ENCODE results near the gene DHRS7B. TPM values are rescaled to one million over a fixed set of nuclear protein-coding genes. Genes with fewer than 3 reads are reported as not detected.

DHRS7B gene
- total and polyA plus RNA-seq, 2 of the 13 experiments (the other 11 are each of a cell fraction or from before 2014, with no cell fraction given), result 20.0 to 35.8 TPM

DNA sequence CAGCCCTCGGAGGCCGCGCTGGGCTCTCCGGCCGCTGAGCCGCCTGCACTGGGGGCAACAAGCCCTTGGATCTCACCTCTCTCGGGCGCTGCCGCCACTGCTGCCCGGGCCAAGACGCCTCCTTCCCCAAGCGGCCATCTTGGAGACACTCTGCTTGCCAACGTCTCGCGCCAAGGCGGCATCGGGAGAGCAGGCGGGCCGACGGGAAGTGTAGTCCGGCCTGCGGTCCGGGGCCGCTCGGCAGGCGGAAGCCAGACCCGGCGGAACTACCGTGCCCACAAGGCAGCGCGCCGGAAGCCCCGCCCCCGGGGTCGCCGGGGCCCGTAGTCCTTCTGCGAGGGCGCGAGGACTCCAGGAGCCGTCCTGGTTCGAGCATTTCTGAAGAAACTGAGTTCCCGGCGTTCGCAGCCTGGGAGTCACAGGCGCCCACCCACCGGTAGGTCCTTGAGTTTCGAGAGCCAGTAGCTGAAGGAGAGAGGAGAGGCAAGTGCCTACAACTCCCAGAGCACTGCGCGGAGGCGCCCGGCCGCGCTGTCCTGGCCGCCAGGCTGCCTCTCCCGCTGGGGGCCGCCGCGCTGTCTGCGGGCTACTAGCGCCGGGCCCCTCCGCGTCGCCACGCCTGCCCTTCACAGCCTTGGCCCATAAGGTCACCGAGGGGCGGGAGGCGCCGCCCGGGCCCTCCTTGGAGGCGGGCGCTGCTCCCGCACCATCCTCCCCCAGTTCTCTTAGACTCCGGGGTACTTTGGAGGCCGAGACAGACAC is 87.4 kb downstream of the DHRS7B start, which contains the start of gene TMEM11 (continued):
- TF ChIP-seq ATF4 (CRISPR knock-in tag; IDR thresholded peaks at IDR 0.05) (no peak), NCOR1 (IDR thresholded peaks at IDR 0.05; ENCODE audit: borderline replicate concordance, low read length) (no peak), ELK4 (CRISPR knock-in tag; IDR thresholded peaks at IDR 0.05; ENCODE audit: borderline replicate concordance) (0 out of 2 replicates have a peak, but pooled peaks have one; percentile 37), HNRNPLL (IDR thresholded peaks at IDR 0.05; ENCODE audit: low read depth, low read length, poor library complexity, severe bottlenecking) (peak; percentile 92), ZNF772 (CRISPR knock-in tag; IDR thresholded peaks at IDR 0.05) (no peak), THAP11 (CRISPR knock-in tag; IDR thresholded peaks at IDR 0.05) (peak; percentile 100), TBP (CRISPR knock-in tag; IDR thresholded peaks at IDR 0.05) (peak; percentile 97), SMYD3 (CRISPR knock-in tag; IDR thresholded peaks at IDR 0.05) (no peak), ZNF570 (CRISPR knock-in tag; IDR thresholded peaks at IDR 0.05; ENCODE audit: borderline replicate concordance) (no peak)
- TF ChIP-seq, protein P1, sequence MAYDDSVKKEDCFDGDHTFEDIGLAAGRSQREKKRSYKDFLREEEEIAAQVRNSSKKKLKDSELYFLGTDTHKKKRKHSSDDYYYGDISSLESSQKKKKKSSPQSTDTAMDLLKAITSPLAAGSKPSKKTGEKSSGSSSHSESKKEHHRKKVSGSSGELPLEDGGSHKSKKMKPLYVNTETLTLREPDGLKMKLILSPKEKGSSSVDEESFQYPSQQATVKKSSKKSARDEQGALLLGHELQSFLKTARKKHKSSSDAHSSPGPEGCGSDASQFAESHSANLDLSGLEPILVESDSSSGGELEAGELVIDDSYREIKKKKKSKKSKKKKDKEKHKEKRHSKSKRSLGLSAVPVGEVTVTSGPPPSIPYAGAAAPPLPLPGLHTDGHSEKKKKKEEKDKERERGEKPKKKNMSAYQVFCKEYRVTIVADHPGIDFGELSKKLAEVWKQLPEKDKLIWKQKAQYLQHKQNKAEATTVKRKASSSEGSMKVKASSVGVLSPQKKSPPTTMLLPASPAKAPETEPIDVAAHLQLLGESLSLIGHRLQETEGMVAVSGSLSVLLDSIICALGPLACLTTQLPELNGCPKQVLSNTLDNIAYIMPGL (CRISPR knock-in tag; IDR thresholded peaks at IDR 0.05; ENCODE audit: borderline replicate concordance in 1 of 2, low read depth in 1 of 2), result peak in 1 of 2 experiments; percentile 38; a peak in 2 of 4 replicates
- TF ChIP-seq, protein P2, sequence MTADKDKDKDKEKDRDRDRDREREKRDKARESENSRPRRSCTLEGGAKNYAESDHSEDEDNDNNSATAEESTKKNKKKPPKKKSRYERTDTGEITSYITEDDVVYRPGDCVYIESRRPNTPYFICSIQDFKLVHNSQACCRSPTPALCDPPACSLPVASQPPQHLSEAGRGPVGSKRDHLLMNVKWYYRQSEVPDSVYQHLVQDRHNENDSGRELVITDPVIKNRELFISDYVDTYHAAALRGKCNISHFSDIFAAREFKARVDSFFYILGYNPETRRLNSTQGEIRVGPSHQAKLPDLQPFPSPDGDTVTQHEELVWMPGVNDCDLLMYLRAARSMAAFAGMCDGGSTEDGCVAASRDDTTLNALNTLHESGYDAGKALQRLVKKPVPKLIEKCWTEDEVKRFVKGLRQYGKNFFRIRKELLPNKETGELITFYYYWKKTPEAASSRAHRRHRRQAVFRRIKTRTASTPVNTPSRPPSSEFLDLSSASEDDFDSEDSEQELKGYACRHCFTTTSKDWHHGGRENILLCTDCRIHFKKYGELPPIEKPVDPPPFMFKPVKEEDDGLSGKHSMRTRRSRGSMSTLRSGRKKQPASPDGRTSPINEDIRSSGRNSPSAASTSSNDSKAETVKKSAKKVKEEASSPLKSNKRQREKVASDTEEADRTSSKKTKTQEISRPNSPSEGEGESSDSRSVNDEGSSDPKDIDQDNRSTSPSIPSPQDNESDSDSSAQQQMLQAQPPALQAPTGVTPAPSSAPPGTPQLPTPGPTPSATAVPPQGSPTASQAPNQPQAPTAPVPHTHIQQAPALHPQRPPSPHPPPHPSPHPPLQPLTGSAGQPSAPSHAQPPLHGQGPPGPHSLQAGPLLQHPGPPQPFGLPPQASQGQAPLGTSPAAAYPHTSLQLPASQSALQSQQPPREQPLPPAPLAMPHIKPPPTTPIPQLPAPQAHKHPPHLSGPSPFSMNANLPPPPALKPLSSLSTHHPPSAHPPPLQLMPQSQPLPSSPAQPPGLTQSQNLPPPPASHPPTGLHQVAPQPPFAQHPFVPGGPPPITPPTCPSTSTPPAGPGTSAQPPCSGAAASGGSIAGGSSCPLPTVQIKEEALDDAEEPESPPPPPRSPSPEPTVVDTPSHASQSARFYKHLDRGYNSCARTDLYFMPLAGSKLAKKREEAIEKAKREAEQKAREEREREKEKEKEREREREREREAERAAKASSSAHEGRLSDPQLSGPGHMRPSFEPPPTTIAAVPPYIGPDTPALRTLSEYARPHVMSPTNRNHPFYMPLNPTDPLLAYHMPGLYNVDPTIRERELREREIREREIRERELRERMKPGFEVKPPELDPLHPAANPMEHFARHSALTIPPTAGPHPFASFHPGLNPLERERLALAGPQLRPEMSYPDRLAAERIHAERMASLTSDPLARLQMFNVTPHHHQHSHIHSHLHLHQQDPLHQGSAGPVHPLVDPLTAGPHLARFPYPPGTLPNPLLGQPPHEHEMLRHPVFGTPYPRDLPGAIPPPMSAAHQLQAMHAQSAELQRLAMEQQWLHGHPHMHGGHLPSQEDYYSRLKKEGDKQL (CRISPR knock-in tag; IDR thresholded peaks at IDR 0.05; ENCODE audit: low read depth), result no peak
- TF ChIP-seq, protein P3, sequence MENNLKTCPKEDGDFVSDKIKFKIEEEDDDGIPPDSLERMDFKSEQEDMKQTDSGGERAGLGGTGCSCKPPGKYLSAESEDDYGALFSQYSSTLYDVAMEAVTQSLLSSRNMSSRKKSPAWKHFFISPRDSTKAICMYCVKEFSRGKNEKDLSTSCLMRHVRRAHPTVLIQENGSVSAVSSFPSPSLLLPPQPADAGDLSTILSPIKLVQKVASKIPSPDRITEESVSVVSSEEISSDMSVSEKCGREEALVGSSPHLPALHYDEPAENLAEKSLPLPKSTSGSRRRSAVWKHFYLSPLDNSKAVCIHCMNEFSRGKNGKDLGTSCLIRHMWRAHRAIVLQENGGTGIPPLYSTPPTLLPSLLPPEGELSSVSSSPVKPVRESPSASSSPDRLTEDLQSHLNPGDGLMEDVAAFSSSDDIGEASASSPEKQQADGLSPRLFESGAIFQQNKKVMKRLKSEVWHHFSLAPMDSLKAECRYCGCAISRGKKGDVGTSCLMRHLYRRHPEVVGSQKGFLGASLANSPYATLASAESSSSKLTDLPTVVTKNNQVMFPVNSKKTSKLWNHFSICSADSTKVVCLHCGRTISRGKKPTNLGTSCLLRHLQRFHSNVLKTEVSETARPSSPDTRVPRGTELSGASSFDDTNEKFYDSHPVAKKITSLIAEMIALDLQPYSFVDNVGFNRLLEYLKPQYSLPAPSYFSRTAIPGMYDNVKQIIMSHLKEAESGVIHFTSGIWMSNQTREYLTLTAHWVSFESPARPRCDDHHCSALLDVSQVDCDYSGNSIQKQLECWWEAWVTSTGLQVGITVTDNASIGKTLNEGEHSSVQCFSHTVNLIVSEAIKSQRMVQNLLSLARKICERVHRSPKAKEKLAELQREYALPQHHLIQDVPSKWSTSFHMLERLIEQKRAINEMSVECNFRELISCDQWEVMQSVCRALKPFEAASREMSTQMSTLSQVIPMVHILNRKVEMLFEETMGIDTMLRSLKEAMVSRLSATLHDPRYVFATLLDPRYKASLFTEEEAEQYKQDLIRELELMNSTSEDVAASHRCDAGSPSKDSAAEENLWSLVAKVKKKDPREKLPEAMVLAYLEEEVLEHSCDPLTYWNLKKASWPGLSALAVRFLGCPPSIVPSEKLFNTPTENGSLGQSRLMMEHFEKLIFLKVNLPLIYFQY (CRISPR knock-in tag; IDR thresholded peaks at IDR 0.05; ENCODE audit: borderline replicate concordance), result no peak; the same call in 1 of the 2 replicates
